NCI-H2107 treated with DMSO at 0.1 percent for 48 hours (cell line): ENCODE results near the gene DDX52.
"Not testable (repeated sequence)": the region's sequence is repeated elsewhere in the genome, so short reads cannot be mapped to it uniquely, and the experiment has no call there.

Experiments used
- DNase-seq: peaks from one replicate; lab custom pipeline; 2025; ENCODE audit not compliant: unreplicated experiment; lab: John Stamatoyannopoulos, UW

Gene DDX52

DNA sequence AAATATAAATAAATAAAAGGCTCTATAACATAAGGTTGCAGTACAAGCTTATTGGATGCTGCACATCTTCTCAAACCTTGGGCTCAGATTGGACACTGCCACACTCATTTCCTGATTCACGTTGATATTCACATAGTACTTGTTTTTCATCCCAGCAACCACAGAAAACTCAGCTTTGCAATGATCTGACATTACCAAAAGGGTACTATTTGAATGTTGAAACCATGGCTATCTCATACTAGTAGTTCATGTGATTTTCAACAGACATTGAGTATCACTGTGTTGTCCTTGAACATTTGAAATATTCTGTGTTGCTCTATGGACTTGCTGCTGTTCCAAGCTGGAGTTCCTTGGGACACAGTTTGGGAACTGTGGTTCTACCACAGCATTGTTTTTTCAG lies 14.0 kb upstream of the DDX52 start:
- DNase-seq = no peak

DNA sequence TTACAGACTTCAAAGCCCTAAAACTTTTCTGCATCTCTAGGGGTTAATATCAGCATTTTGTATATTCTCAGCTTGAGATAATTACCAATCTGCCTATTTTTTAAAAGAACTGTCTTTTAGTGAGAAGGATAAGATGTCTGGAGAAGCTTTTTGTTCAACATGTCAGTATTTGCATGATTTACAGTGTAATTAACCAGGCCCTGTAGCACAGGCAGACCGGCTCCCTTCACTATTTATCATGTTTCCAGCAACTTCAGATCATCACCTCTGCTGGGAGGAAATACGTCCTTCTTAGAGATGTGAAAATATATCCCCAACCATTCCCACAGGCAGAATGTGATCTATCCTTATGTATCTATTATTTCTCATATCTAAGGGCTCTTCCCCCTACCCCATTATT lies 8.6 kb upstream of the DDX52 start:
- no peak for DNase-seq

DNA sequence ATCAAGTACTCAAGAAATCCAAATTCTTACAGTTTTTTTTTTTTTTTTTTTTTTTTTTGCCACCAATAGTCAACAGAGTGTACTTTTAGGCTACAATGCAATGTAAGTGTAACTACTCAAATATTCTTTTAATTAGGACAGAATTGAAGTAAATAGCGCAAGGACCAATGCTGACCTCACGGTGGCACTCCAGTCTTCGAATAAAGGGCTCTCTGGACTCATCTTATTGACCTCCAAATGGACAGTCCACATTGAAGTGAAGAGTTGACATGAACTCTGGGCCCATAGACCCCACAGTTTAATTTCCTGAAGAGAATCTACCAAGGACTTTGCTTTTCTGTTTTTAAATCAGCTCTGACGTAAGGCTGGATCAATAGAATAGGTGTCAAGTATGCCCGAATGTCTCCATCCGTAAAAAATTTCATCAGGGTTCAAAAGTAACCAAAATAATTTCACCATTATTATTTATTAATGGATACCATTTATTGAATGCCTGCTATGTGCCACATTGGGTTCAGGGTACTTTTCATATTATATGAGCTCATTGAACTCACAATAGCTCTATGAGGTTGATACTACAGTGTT lies 7.3 kb upstream of the DDX52 start:
- DNase-seq = no peak

DNA sequence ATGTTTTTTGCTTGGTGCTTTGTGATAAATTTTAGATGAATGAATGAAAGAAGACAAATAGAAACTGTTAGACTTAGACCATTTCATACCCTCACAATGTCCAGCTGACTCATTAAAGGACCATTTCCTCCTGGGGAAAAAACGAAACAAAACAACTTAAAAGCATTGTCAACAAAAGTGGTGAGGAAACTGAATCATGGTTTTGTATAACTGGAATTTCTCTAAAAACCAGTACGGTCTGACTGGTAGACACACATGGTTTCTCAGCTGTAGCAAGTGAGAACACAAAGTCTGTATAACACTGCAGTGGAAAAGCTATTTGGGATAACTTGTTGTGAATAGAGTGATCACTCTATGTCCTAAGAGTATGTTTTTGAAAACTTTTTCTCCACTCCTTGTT lies 5.3 kb upstream of the DDX52 start:
- no peak for DNase-seq

DNA sequence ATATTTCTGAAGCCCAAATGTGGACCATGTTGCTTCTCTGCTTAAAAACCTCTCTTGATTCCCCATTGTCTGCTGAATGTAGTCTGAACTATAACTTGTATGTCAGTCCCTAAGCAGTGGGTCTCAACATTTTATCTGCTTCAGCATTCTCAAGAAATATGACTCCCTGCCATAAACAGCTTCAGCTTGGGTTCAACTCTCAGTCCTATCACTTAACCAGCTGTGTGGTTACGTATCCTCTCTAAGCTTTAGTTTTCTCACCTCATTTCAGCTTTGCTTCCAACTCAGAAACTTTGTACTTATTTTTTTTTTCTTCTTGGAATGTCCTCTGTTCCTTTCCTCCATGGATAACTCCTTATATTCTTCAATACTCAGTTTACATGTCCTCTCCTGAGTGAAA lies 4.6 kb upstream of the DDX52 start:
- no peak for DNase-seq

DNA sequence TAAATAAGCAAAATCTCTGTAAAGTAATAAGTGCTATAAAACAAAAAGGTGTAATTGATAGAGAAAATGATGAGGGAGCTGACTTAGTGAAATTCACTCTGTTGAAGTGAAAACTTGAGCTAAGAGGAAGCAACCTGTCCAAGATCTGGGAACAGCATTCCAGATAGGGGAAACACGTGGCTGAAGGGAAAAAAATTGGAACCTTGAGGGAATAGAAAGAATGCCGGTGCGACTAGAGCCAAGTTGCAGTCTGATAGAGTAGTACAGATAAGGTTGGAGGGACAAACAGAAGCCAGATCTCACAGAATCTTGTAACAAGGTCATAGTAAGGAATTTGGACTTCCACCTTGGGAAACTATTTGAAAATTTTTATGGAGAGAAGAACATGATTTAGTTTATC lies 623 bp upstream of the DDX52 start:
- DNase-seq = no peak

DNA sequence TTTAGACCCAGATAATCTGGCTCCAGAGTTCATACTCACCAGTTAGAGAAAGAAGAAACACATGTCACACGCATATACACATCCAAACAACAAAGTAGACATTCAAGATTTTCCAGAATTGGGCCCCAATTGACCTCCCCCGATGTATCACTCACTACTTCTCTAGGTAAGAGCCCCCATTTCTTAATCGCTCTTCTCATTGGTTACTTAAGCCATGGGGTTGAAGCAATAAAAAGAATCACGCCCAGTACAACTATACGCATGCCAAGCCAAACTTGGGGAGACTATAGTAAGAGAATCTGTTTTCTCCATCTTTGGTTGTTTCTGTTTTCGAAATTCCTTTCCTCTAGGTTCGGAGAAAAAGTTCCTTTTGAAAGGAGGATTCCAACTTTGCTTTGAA lies 565 bp downstream of the DDX52 start:
- DNase-seq = no peak

DNA sequence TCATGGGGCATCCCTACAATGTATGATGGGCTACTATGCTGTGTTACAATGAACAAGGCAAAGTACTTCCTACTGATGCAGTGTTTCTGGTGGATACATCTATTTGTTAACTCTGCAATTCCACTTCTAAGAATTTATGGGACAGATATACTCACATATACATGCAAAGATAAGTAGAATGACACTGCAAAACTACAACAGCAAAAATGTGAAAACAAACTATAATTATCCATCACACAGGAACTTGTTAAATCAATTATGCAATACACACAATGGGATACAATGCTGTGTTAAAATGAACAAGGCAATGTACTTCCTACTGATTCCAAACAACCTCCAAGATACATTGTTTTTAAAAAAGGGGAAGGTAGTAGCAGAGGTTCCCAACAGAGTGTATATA lies 3.2 kb downstream of the DDX52 start:
- DNase-seq = no peak

DNA sequence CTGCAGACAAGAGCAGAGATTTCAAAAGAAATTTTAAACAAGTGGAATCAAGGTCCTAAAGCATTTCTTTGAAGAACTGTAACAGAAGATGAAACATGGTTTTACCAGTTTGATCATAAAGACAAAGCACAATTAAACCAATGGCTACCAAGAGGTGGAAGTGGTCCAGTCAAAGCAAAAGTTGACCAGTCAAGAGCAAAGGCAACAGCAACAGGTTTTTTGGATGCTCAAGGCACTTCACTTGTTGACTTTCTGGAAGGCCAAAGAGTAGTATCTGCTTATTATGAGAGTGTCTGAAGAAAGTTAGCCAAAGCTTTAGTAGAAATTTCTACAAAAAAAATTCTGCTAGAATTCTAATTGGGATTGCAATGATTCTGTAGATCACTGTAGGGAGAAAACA lies 5.3 kb downstream of the DDX52 start:
- no peak for DNase-seq

DNA sequence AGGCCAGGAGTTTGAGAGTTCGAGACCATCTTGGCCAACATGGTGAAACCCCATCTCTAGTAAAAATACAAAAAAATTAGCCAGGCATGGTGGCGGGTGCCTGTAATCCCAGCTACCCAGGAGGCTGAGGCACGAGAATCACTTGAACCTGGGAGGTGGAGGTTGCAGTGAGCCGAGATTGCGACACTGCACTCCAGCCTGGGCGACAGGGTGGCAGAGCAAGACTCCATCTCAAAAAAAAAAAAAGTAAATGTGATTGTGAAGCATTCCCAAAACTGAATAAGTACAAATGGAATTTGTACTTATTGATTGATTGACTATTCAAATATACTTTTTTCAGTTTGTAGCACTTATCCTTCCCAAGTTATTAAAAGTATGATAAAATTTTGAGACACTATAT lies 26.8 kb downstream of the DDX52 start:
- DNase-seq = not testable (repeated sequence)

DNA sequence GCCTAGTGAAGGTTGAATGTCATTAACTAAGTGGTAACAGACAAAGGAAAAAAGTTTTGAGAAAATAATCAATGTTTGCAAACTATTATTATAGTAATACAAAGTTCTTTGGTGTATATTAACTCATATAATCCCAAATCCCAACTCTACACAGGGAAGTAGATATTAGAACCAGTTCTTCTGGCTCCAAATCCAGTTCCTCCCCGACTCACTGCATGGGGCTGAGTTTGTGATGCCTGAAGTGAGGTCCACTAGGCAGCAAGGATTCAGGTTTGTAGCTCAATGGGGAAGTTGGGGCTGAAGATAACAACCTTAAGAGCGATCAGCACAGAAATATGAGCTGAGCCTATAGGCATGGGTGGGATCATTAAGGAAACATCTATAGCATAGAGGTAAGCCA lies 28.4 kb downstream of the DDX52 start:
- DNase-seq = no peak

DNA sequence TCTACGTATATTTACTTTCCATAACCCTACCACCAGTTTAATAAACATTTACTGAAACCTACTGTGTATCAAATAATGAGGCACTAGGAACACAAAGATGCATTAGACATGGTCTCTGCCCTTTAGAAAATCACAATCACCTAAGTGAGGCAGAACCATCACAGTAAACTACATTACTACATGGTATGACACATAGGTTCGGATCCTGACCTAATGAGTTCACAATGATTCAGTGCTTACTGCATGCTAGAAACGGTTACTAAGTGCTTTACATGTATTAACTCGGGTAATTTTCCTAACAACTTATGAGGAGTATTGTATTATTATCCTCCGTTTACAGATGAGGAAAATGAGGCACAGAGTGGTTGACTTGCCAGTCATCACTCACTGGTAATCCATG lies 28.9 kb downstream of the DDX52 start:
- DNase-seq = no peak

DNA sequence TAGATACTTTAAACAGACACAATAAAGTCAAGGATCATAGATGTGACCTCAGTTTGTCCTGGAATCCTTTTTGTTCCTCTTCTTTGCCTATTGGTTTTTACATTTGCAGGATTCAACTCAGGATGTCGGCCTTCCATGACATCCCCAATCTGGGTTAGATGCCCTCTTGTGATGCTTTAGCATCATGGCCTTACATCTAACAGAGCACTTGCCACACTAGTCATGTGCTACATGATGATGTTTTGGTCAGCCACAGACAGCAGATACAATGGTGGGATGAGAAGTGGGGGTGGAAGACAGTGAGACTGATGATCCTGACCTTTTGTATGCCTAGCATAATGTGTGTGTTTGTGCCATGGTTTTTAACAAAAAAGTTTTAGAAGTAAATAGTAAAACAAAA lies 32.3 kb downstream of the DDX52 start:
- no peak for DNase-seq

DNA sequence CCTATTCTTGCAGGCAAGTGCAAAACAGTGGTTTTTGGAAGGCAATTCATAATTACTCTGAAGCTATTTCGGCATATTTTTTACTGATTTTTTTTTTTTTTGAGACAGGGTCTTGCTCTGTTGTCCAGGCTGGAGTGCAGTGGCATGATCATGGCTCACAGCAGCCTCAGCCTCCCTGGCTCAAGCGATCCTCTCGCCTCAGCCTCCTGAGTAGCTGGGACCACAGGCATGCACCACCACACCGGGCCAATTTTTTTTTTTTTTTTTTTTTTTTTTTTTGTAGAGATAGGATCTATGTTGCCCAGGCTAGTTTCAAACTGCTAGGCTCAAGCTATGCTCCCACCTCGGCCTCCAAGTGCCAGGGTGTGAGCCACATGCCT lies 33.2 kb downstream of the DDX52 start:
- not testable (repeated sequence) for DNase-seq

DNA sequence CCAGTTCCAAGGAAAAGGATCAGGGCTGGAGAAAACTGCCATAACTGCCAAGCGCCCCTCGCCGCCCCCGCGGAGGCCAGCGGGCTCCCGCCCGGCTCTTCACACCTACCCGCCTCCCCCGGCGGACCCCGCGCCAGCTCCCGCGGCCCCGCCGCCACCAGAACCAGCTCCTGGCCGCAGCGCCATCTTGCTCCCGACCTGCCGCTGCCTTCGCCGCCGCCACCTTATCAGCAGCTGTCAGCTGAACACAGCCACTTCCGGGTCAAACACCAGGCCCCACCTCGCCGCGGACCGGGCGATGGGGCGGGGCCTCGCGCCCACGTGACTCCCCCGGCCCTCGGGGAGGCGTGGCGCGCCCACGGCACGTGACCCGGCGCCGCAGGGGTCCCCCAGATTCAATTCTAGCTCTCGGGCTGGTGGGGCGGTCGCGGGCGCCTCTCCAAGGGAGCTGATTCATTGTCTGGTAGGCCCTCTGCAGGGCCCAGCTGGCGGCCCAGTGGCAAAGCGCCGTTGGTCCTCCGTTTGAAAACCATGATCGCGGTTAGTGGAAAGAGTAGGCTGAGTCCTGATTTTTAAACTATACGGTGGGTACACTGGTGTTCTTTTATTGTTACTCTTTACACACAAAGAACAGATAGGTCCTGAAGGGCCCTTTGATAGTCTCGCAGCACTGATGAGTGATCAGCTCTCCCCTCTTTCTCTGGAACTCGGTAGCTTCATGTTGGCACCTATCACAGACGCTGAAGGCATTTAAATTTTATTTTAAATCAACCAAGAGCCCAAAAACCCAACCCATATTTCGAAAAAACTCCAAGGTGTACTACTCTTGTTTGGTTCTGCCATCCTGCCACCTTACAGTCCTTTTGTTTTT lies 33.8 kb downstream of the DDX52 start, which contains the start of gene SYNRG:
TSS of gene SYNRG (minus strand) at position 249 of the 871 bp plus-strand sequence. CDS start at position 186, 63 bp downstream.
- peak; percentile 88 for DNase-seq

DNA sequence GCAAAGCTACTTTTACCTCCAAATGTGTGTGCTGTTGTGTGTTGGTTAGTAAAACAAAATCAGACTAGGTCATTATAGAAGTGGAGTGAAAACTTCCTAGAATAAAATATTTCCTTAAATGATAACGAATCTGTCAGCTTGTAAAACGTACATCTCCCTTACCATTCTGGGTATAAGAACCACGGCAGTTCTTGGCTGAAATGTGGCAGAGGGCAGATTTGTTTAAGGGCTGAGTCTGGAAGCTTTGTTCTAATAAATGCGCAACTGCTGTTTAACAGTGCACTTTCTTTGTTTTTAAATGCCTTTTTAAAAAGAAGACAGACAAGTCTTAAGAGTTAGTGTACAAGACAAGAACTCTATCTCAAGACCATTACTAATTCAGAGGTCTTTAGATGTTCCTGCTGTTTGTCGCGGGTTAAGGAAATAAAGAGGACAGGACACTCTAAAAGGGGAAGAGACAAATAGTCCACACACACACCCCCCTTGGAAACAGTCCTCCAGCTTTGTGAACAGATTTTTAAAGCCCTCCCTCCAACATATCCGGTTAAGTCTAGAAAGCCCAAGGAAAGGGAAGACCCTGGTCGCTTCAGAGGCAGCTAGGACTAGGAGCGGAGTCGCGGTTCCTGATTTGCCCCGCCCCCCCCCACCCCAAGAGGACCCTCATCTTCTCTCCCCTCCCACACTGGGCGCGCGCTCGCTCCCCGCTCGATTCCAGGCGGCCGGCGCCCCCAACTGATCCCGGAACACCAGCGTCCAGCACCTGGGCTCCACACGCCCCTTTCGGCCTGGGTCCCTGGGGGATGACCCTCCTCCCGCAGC lies 34.7 kb downstream of the DDX52 start:
- peak; percentile 22 for DNase-seq

DNA sequence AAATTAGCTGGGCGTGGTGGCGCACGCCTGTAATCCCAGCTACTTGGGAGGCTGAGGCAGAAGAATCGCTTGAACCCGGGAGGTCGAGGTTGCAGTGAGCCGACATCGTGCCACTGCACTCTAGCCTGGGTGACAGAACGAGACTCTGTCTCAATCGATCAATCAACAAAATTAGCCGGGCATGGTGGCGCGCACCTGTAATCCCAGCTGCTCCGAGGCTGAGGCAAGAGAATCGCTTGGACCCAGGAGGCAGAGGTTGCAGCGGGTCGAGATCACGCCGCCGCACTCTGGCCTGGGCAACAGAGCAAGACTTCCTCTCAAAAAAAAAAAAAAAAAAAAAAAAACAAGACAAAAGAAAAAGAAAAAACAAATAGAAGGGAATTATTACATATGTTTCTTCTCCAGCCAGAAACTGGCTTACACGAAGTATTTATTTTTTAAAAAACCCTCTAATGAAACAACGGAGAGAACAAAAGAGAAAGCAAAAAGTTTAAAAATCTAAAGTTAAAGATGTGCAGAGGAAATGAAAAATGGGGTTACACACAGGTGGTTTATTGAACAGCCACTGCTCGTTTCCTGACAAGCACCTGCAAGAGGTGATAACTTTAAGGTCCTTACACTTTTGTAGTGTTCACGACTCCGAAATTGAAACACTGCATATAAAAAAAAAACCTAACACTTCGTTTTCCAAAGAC lies 35.5 kb downstream of the DDX52 start:
- no peak for DNase-seq

DNA sequence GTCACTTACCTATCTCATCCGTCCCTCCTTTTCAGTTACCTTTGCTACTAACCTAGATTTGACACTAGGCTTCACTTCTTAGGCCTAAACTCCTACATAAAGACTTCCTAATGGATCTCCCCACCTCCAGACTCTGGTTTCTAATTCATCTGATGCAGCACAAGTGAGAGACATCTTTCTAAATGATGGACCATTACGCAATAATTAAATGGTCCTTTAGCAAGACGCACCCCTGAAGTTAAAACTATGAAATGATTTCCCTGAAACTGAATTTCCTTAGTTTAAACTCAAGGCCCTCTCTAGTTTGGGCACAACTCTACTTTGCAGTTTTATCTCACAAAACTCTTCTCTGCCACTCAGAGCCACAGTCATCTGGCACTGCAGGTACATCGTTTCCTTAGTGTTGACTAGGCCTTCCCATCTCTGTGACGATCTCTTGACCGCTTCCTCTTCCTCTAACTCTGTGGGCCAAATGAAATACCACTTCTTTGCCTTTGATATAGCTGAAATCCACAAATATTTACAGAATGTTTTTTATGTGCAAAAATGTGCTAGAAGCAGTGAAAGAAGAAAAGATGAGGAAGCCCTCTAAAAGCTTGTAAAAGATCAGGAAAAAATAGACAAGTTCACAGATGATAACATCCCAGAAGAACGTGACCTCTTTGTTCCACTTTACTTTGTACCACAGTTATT lies 37.3 kb downstream of the DDX52 start:
- no peak for DNase-seq

DNA sequence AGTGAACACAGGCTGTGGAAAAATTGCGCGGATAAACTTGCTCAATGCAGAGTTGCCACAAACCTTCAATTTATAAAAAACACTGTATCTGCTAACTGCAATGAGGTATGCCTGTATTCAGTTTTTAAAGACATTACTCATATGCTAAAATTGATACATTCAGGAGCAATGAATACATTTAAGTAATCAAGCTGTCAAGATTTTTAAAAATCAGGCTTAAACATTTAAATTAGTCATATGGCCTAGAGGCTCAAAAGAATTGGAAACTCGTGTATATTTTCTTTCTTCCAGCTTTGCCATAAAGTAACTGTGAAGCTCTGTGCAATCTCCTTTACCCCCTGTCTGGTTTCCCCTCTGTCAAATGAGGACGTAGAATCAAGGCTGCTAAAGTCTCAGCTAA lies 38.2 kb downstream of the DDX52 start:
- no peak for DNase-seq

DNA sequence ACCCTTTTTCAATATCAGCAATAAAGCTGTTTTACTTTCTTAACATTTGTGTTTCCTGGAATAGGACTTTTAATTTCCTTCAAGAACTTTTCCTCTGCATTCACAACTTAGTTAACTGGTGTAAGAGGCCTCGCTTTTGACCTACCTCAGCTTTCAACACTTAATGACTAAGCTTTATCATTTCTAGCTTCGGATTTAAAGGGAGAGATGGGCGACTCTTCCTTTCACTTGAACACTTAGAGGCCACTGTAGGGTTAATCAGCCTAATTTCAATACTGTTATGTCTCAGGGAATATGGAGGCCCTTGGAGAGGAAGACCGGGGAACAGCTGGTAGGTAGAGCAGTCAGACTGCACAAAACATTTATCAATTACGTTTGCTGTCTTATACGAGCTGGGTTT lies 38.7 kb downstream of the DDX52 start:
- DNase-seq = no peak

DNA sequence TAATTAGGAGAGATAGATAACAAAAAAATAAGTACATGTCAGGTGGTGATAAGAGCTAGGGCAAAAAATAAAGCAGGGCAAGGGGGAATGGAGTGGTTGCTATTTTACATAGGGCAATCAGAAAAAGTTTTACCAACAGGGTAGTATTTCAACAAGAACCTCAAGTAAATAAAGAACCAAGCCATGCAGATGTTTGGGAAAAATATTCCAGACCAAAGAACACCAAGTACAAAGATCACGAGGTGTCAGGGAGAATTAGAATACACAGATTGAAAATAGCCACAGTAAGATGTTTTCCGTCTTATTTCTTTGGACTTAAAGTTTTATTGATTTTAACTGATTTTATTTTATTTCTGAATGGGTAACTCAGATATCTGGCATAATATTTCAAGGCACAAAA lies 45.1 kb downstream of the DDX52 start:
- no peak for DNase-seq
